Liver (tissue), 9 donors: ENCODE measurements around the gene SMG5. TPM values are rescaled to one million over a fixed set of nuclear protein-coding genes. Genes with fewer than 3 reads are reported as not detected.

ENCODE experiments used
- DNase-seq: peaks from one replicate; pipeline ENCODE4 v3.0.0-alpha.2; 2017; ENCODE audit warnings: low spot score
- H3K27ac ChIP-seq, 2 donors: one replicate each; pipeline ENCODE4 v1.7.0; 2013; ENCODE audit warnings: inconsistent platforms in 2 of 2, low read length in 2 of 2, control low read depth in 1 of 2, low read depth in 1 of 2, mild to moderate bottlenecking in 1 of 2
- H3K27me3 ChIP-seq, 4 donors: one replicate each; pipeline versions ENCODE4 v1.6.1 to v1.7.0; 2013; ENCODE audit warnings: low read length in 3 of 4, inconsistent platforms in 1 of 4, mild to moderate bottlenecking in 1 of 4, moderate library complexity in 1 of 4; ENCODE audit not compliant: control insufficient read depth in 4 of 4, insufficient read depth in 4 of 4
- H3K36me3 ChIP-seq, 4 donors: one replicate each; pipeline versions ENCODE4 v1.6.1 to v1.7.0; 2013; ENCODE audit warnings: low read length in 3 of 4, mild to moderate bottlenecking in 3 of 4, low read depth in 1 of 4, moderate library complexity in 1 of 4; ENCODE audit not compliant: control insufficient read depth in 4 of 4, insufficient read depth in 3 of 4
- H3K4me1 ChIP-seq, 4 donors: one replicate each; pipeline versions ENCODE4 v1.6.1 to v1.7.0; 2013; ENCODE audit warnings: low read length in 3 of 4, mild to moderate bottlenecking in 3 of 4, moderate library complexity in 1 of 4; ENCODE audit not compliant: control insufficient read depth in 4 of 4, insufficient read depth in 4 of 4
- H3K4me3 ChIP-seq, 3 donors: one replicate each; pipeline versions ENCODE4 v1.6.1 to v1.7.0; 2013; ENCODE audit warnings: low read length in 3 of 3, control low read depth in 1 of 3, low read depth in 1 of 3, mild to moderate bottlenecking in 1 of 3
- H3K9ac ChIP-seq, 2 donors: one replicate each; pipeline ENCODE4 v1.7.0; 2013; ENCODE audit warnings: low read length in 2 of 2, mild to moderate bottlenecking in 2 of 2, moderate library complexity in 2 of 2, control low read depth in 1 of 2, low read depth in 1 of 2
- H3K9me3 ChIP-seq, 4 donors: one replicate each; pipeline versions ENCODE4 v1.6.1 to v1.7.0; 2013; ENCODE audit warnings: low read length in 3 of 4; ENCODE audit not compliant: control insufficient read depth in 4 of 4
- ATF3 ChIP-seq: IDR thresholded peaks from 2 replicates; pipeline ENCODE4 v1.6.1; 2016; ENCODE audit warnings: antibody characterized with exemption
- CTCF ChIP-seq: fragments of 150-350 bp; IDR thresholded peaks from 2 replicates; pipeline ENCODE4 v1.5.1; 2017; ENCODE audit warnings: improper control_type of control experiment, low read depth, low read length; ENCODE audit not compliant: missing input control
- FOXA1 ChIP-seq: IDR thresholded peaks from 2 replicates; pipeline ENCODE4 v1.6.1; 2016; ENCODE audit warnings: antibody characterized with exemption
- FOXA2 ChIP-seq: IDR thresholded peaks from 2 replicates; pipeline ENCODE4 v1.6.1; 2016; ENCODE audit warnings: antibody characterized with exemption
- GABPA ChIP-seq, 2 donors: IDR thresholded peaks in 1 of 2; conservative IDR thresholded peaks in 1 of 2; 2 replicates each; pipeline ENCODE4 v1.6.1; 2016; ENCODE audit warnings: antibody characterized with exemption in 2 of 2, mild to moderate bottlenecking in 1 of 2, moderate library complexity in 1 of 2
- HNF4A ChIP-seq, 2 donors: conservative IDR thresholded peaks; 2 replicates each; pipeline ENCODE4 v1.6.1; 2016; ENCODE audit warnings: antibody characterized with exemption in 2 of 2, mild to moderate bottlenecking in 2 of 2
- HNF4G ChIP-seq: IDR thresholded peaks from 2 replicates; pipeline ENCODE4 v1.6.1; 2016; ENCODE audit warnings: antibody characterized with exemption
- JUND ChIP-seq, 2 donors: IDR thresholded peaks; 2 replicates each; pipeline ENCODE4 v1.6.1; 2016; ENCODE audit warnings: antibody characterized with exemption in 2 of 2
- MAX ChIP-seq: IDR thresholded peaks from 2 replicates; pipeline ENCODE4 v1.6.1; 2016; ENCODE audit warnings: antibody characterized with exemption
- RAD21 ChIP-seq, 2 donors: IDR thresholded peaks; 2 replicates each; pipeline ENCODE4 v1.6.1; 2016; ENCODE audit warnings: antibody characterized with exemption in 2 of 2, mild to moderate bottlenecking in 2 of 2
- REST ChIP-seq: IDR thresholded peaks from 2 replicates; pipeline ENCODE4 v1.6.1; 2016; ENCODE audit warnings: antibody characterized with exemption, mild to moderate bottlenecking
- RXRA ChIP-seq, 2 donors: IDR thresholded peaks; 2 replicates each; pipeline ENCODE4 v1.6.1; 2017 to 2018; ENCODE audit warnings: antibody characterized with exemption in 2 of 2, mild to moderate bottlenecking in 1 of 2
- SP1 ChIP-seq: IDR thresholded peaks from 2 replicates; pipeline ENCODE4 v1.6.1; 2018; ENCODE audit warnings: antibody characterized with exemption, mild to moderate bottlenecking
- TAF1 ChIP-seq: conservative IDR thresholded peaks from 2 replicates; pipeline ENCODE4 v1.6.1; 2016; ENCODE audit warnings: antibody characterized with exemption, mild to moderate bottlenecking
- YY1 ChIP-seq: IDR thresholded peaks from 2 replicates; pipeline ENCODE4 v1.6.1; 2016; ENCODE audit warnings: antibody characterized with exemption, mild to moderate bottlenecking
- WGBS: extraction: QIAGEN DNeasy Blood & Tissue Kit; methylation state at CpG from one replicate; pipeline ENCODE4 v1.1.7; 2013; 5-methylcytosine and 5-hydroxymethylcytosine counted together
- polyA plus RNA-seq, 2 donors: library from polyadenylated mRNA; stranded (reverse) in 1 of 2; unstranded in 1 of 2; fragments of 200-250 nt in 1 of 2; fragments of >200 nt in 1 of 2; fragmentation: Nextera tagmentation in 1 of 2; extraction: Ambion mirVana in 1 of 2; gene quantifications; one replicate each; pipeline versions ENCODE4 v1.2.1 to v1.2.3, GENCODE V29; 2013 to 2015
- total RNA-seq, 2 donors: library from RNA; depleted of rRNA; stranded (reverse); fragments of >200 nt; gene quantifications; one replicate each; pipeline ENCODE4 v1.2.3, GENCODE V29; 2014
- donor health status: healthy.
- donor health status: healthy.
- donor health status: healthy.
- donor health status: healthy.
- donor health status: healthy.

The SMG5 gene
- total and polyA plus RNA-seq, 4 donors, result 22.9 to 59.1 (median 35.7) TPM

- no peaks in the 10 kb centered on the region for H3K9me3 ChIP-seq
- no peak overlapping the region for H3K4me3 ChIP-seq
- peaks cover 0 to 10% (median 2%) of the 10 kb centered on the region in 4 donors for H3K4me1 ChIP-seq
- no peak for DNase-seq
- no peak overlapping the region for H3K9ac ChIP-seq
- TF ChIP-seq TAF1 (no peak), MAX (peak; percentile 2), YY1 (peak; percentile 2)
- no peaks in the 10 kb centered on the region for H3K27me3 ChIP-seq
- H3K36me3 ChIP-seq, result peaks cover 2 to 39% (median 23%) of the 10 kb centered on the region in 4 donors
- no peak overlapping the region for H3K27ac ChIP-seq
- WGBS, result 6% methylated on average over 2 of the region's 2 CpGs
These were observed 57.0 kb downstream of the SMG5 start for GRCh38 chr1:156225677-156226014.

GRCh38 chr1:156221986-156222692 lies 60.5 kb downstream of the SMG5 start:
- H3K27ac ChIP-seq, result no peak overlapping the region
- no peak for DNase-seq
- peaks cover 2 to 21% (median 14%) of the 10 kb centered on the region in 4 donors for H3K4me1 ChIP-seq
- no peak overlapping the region for H3K4me3 ChIP-seq
- TF ChIP-seq JUND (IDR thresholded peaks at IDR 0.05) (no peak), SP1 (no peak), HNF4G (no peak), CTCF (no peak), TAF1 (no peak), YY1 (no peak), FOXA1 (no peak), RAD21 (IDR thresholded peaks at IDR 0.05) (no peak)
- no peaks in the 10 kb centered on the region for H3K9me3 ChIP-seq
- H3K27me3 ChIP-seq, result no peaks in the 10 kb centered on the region
- peaks cover 2 to 28% (median 17%) of the 10 kb centered on the region in 4 donors for H3K36me3 ChIP-seq
- WGBS, result 96% methylated on average over 13 of the region's 13 CpGs
- H3K9ac ChIP-seq, result no peak overlapping the region

GRCh38 chr1:156220226-156220625 lies 62.4 kb downstream of the SMG5 start:
- Histone ChIP-seq H3K9me3 (no peaks in the 10 kb centered on the region), H3K4me1 (peaks cover 2 to 26% (median 18%) of the 10 kb centered on the region in 4 donors), H3K27ac (no peak overlapping the region), H3K36me3 (peaks cover 5 to 25% (median 16%) of the 10 kb centered on the region in 4 donors), H3K4me3 (no peak overlapping the region), H3K9ac (no peak overlapping the region), H3K27me3 (no peaks in the 10 kb centered on the region)
- WGBS, result 88% methylated on average over 9 of the region's 9 CpGs
- DNase-seq, result no peak
- TF ChIP-seq JUND (IDR thresholded peaks at IDR 0.05), result no peak
- no peak for TF ChIP-seq TAF1
- TF ChIP-seq HNF4A (conservative IDR thresholded peaks at IDR 0.05), result no peak
- no peak for TF ChIP-seq FOXA1
- no peak for TF ChIP-seq HNF4G
- no peak for TF ChIP-seq RXRA (IDR thresholded peaks at IDR 0.05)
- TF ChIP-seq GABPA (IDR thresholded peaks at IDR 0.05 in 1 of 2, conservative IDR thresholded peaks at IDR 0.05 in 1 of 2), result no peak
- TF ChIP-seq FOXA2, result no peak
- no peak for TF ChIP-seq ATF3
- no peak for TF ChIP-seq REST
- TF ChIP-seq YY1, result no peak
- no peak for TF ChIP-seq CTCF
